ENCODE results near the gene BRSK2. TPM values are rescaled to one million over a fixed set of nuclear protein-coding genes. Genes with fewer than 3 reads are reported as not detected.
"Not testable (repeated sequence)": the region's sequence is repeated elsewhere in the genome, so short reads cannot be mapped to it uniquely, and the experiment has no call there.

Gene BRSK2
- total and polyA plus RNA-seq, 4 donors, result 14.1 to 106 (median 56.8) TPM

DNA sequence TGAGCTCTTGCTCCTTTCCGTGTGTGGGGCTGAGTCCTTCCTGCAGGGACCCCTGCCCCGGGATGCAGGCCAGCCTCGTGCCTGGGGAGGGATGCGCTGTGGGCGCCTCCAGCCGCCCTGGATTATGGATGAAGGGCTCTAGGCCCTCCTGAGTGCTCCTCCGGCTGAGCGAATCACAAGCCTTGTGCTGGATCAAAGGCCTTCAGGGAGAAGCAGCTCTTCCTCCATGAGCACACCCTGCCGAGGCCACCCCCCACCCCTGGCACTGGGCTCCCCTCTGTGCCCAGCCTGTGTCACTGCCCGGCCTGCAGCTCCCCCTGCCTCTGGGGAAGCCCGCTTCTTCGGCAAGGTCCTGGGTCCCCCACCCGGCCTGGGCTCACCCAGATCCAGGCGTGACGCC is 43.8 kb downstream of the BRSK2 start:
- no peak for DNase-seq (ENCODE audit: low read depth in 4 of 6, low spot score in 6 of 6)
- Histone ChIP-seq H3K4me3 (ENCODE audit: low read depth, low read length) (no peak overlapping the region), H3K4me1 (ENCODE audit: control insufficient read depth, insufficient read depth, low read length) (peaks cover 33% of the 10 kb centered on the region), H3K27ac (ENCODE audit: low read depth, low read length) (no peak overlapping the region), H3K36me3 (ENCODE audit: control insufficient read depth, insufficient read depth, low read length) (peaks cover 40% of the 10 kb centered on the region), H3K9me3 (ENCODE audit: control insufficient read depth, insufficient read depth, low read length) (no peaks in the 10 kb centered on the region), H3K27me3 (ENCODE audit: control insufficient read depth, insufficient read depth, low read length) (no peaks in the 10 kb centered on the region)
- 71% methylated on average over 13 of the region's 15 CpGs for WGBS (ENCODE audit: insufficient coverage)

DNA sequence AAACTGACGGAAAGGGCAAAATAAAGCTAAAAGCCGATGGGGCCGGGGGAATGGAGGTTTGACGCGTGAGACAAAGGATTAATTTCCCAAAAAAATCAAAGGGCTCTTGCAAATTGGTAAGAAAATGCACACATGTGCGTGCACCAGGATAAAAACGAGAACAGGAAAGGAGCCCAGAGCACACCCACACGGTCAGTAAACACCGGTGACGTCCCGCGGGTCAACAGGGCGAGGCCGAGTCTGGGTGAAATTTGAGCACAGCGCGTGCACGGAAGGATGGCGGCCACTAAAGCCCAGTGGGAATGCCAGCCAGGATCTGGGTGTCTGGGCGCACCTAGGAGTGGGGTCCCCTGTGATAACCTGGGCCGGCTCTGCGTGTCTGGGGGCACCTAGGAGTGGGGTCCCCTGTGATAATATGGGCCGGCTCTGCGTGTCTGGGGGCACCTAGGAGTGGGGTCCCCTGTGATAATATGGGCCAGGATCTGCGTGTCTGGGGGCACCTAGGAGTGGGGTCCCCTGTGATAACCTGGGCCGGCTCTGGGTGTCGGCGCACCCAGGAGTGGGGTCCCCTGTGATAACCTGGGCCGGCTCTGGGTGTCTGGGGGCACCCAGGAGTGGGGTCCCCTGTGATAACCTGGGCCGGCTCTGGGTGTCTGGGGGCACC is 44.4 kb downstream of the BRSK2 start:
- 89% methylated on average over 28 of the region's 29 CpGs for WGBS (ENCODE audit: insufficient coverage)
- H3K9me3 ChIP-seq (ENCODE audit: control insufficient read depth, insufficient read depth, low read length), result no peaks in the 10 kb centered on the region
- H3K4me1 ChIP-seq (ENCODE audit: control insufficient read depth, insufficient read depth, low read length), result peaks cover 27% of the 10 kb centered on the region
- DNase-seq (ENCODE audit: low read depth in 4 of 6, low spot score in 6 of 6), result no peak
- H3K4me3 ChIP-seq (ENCODE audit: low read depth, low read length), result no peak overlapping the region
- peaks cover 40% of the 10 kb centered on the region for H3K36me3 ChIP-seq (ENCODE audit: control insufficient read depth, insufficient read depth, low read length)
- no peaks in the 10 kb centered on the region for H3K27me3 ChIP-seq (ENCODE audit: control insufficient read depth, insufficient read depth, low read length)
- H3K27ac ChIP-seq (ENCODE audit: low read depth, low read length), result no peak overlapping the region

DNA sequence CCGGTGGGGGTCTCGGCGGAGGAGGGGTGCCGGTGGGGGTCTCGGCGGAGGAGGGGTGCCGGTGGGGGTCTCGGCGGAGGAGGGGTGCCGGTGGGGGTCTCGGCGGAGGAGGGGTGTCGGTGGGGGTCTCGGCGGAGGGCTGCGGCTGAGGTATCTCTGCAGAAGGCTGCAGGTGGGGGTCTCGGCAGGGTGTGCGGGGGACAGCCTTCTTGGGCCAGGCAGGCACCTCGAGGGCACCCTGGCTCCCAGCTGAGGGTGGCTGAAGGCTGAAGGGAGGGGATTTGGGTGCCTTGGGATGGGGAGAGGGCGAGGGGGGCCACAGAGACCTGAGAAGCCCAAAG is 45.7 kb downstream of the BRSK2 start:
- 84% methylated on average over 10 of the region's 20 CpGs for WGBS (ENCODE audit: insufficient coverage)
- H3K36me3 ChIP-seq (ENCODE audit: control insufficient read depth, insufficient read depth, low read length), result peaks cover 53% of the 10 kb centered on the region
- H3K27me3 ChIP-seq (ENCODE audit: control insufficient read depth, insufficient read depth, low read length); H3K27ac ChIP-seq (ENCODE audit: low read depth, low read length); H3K9me3 ChIP-seq (ENCODE audit: control insufficient read depth, insufficient read depth, low read length); H3K4me3 ChIP-seq (ENCODE audit: low read depth, low read length); DNase-seq (ENCODE audit: low read depth in 4 of 6, low spot score in 6 of 6): not testable (repeated sequence)
- H3K4me1 ChIP-seq (ENCODE audit: control insufficient read depth, insufficient read depth, low read length), result peaks cover 26% of the 10 kb centered on the region

DNA sequence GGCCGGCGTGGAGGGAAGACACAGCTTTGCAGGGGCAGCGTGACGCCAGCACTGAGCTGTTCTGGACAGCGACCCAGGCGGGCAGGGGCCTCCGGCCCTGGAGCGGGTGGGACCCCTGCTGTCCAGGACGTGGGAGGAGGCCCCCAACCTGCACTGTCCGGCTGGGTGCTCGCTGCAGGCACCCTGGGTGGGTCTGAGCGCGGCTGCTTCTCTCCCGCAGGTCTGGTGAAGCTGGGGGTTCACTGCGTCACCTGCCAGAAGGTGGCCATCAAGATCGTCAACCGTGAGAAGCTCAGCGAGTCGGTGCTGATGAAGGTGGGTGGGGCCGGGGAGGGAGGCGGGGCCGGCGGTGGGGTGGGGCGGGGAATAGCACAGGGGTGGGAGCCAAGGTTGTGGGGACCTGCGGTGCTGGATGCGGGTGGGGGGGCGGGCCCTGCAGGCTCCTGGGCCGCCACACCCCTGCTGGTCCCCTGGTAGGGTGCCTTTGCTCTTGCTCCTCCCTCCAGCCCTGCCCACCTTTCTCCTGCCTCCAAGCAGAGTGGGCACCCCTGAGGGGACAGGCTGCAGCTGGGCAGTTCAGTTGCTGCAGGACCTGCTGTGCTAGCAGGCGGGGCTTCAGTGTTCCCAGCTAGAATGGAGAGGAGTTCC is 46.2 kb downstream of the BRSK2 start:
- 33% methylated on average over 18 of the region's 29 CpGs for WGBS (ENCODE audit: insufficient coverage)

DNA sequence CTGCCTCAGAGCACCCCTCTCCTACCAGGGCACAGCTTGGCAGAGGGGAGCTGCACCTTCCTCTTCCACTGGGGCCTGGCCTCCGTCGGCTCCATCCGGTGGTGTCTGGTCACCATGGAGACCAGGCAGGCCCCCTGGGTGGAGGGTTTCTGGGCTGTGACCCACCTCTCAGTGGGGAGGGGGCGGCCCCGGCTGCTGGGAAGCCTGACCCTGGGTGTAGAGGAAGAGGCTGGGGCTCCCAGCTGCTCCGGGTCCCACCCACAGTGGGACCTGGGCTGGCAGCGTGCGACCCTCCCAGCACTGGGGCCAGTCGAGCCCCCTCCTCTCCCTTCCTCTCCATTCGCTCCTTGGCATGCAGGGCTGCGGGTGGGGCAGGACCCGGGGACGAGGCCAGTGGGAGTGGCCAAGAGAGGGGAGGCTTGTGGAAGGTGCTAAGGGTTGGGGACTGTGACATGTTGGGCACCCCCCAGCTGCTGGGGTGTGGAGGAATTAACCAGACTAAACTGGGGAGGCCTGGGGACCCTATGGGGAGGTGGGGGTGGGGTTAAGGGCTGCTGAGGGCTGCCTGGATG is 46.8 kb downstream of the BRSK2 start:
- Histone ChIP-seq H3K4me3 (ENCODE audit: low read depth, low read length) (no peak overlapping the region), H3K36me3 (ENCODE audit: control insufficient read depth, insufficient read depth, low read length) (peaks cover 58% of the 10 kb centered on the region), H3K4me1 (ENCODE audit: control insufficient read depth, insufficient read depth, low read length) (peaks cover 26% of the 10 kb centered on the region), H3K27me3 (ENCODE audit: control insufficient read depth, insufficient read depth, low read length) (no peaks in the 10 kb centered on the region), H3K9me3 (ENCODE audit: control insufficient read depth, insufficient read depth, low read length) (no peaks in the 10 kb centered on the region), H3K27ac (ENCODE audit: low read depth, low read length) (no peak overlapping the region)
- 21% methylated on average over 5 of the region's 13 CpGs for WGBS (ENCODE audit: insufficient coverage)
- DNase-seq (ENCODE audit: low read depth in 4 of 6, low spot score in 6 of 6), result no peak

More for the DNA sequence above, 46.2 kb downstream of the BRSK2 start:
- H3K4me1 ChIP-seq (ENCODE audit: control insufficient read depth, insufficient read depth, low read length), result peaks cover 26% of the 10 kb centered on the region
- no peak overlapping the region for H3K27ac ChIP-seq (ENCODE audit: low read depth, low read length)
- no peak for DNase-seq (ENCODE audit: low read depth in 4 of 6, low spot score in 6 of 6)
- no peak overlapping the region for H3K4me3 ChIP-seq (ENCODE audit: low read depth, low read length)
- H3K9me3 ChIP-seq (ENCODE audit: control insufficient read depth, insufficient read depth, low read length), result no peaks in the 10 kb centered on the region
- no peaks in the 10 kb centered on the region for H3K27me3 ChIP-seq (ENCODE audit: control insufficient read depth, insufficient read depth, low read length)
- H3K36me3 ChIP-seq (ENCODE audit: control insufficient read depth, insufficient read depth, low read length), result peaks cover 58% of the 10 kb centered on the region

- Histone ChIP-seq H3K4me1 (ENCODE audit: control insufficient read depth, insufficient read depth, low read length) (peaks cover 33% of the 10 kb centered on the region), H3K36me3 (ENCODE audit: control insufficient read depth, insufficient read depth, low read length) (peaks cover 65% of the 10 kb centered on the region), H3K27ac (ENCODE audit: low read depth, low read length) (no peak overlapping the region), H3K9me3 (ENCODE audit: control insufficient read depth, insufficient read depth, low read length) (no peaks in the 10 kb centered on the region), H3K4me3 (ENCODE audit: low read depth, low read length) (no peak overlapping the region), H3K27me3 (ENCODE audit: control insufficient read depth, insufficient read depth, low read length) (no peaks in the 10 kb centered on the region)
- WGBS (ENCODE audit: insufficient coverage), result 71% methylated on average over 6 of the region's 6 CpGs
- no peak for DNase-seq (ENCODE audit: low read depth in 4 of 6, low spot score in 6 of 6)
These were observed 47.8 kb downstream of the BRSK2 start for GRCh38 chr11:1437500-1437899.

GRCh38 chr11:1438261-1438966 is 48.7 kb downstream of the BRSK2 start:
- Histone ChIP-seq H3K27ac (ENCODE audit: low read depth, low read length) (no peak overlapping the region), H3K4me3 (ENCODE audit: low read depth, low read length) (no peak overlapping the region), H3K9me3 (ENCODE audit: control insufficient read depth, insufficient read depth, low read length) (no peaks in the 10 kb centered on the region), H3K36me3 (ENCODE audit: control insufficient read depth, insufficient read depth, low read length) (peaks cover 73% of the 10 kb centered on the region), H3K4me1 (ENCODE audit: control insufficient read depth, insufficient read depth, low read length) (peaks cover 37% of the 10 kb centered on the region), H3K27me3 (ENCODE audit: control insufficient read depth, insufficient read depth, low read length) (no peaks in the 10 kb centered on the region)
- WGBS (ENCODE audit: insufficient coverage), result 73% methylated on average over 18 of the region's 19 CpGs
- no peak for DNase-seq (ENCODE audit: low read depth in 4 of 6, low spot score in 6 of 6)

- Histone ChIP-seq H3K4me1 (ENCODE audit: control insufficient read depth, insufficient read depth, low read length) (peaks cover 37% of the 10 kb centered on the region), H3K27me3 (ENCODE audit: control insufficient read depth, insufficient read depth, low read length) (no peaks in the 10 kb centered on the region), H3K9me3 (ENCODE audit: control insufficient read depth, insufficient read depth, low read length) (no peaks in the 10 kb centered on the region), H3K4me3 (ENCODE audit: low read depth, low read length) (no peak overlapping the region), H3K27ac (ENCODE audit: low read depth, low read length) (no peak overlapping the region), H3K36me3 (ENCODE audit: control insufficient read depth, insufficient read depth, low read length) (peaks cover 73% of the 10 kb centered on the region)
- no peak for DNase-seq (ENCODE audit: low read depth in 4 of 6, low spot score in 6 of 6)
- WGBS (ENCODE audit: insufficient coverage), result 83% methylated on average over 11 of the region's 11 CpGs
These were observed 49.2 kb downstream of the BRSK2 start for GRCh38 chr11:1438967-1439330.

GRCh38 chr11:1439341-1439740 is 49.6 kb downstream of the BRSK2 start:
- no peak overlapping the region for H3K4me3 ChIP-seq (ENCODE audit: low read depth, low read length)
- H3K36me3 ChIP-seq (ENCODE audit: control insufficient read depth, insufficient read depth, low read length), result peaks cover 77% of the 10 kb centered on the region
- DNase-seq (ENCODE audit: low read depth in 4 of 6, low spot score in 6 of 6), result no peak
- WGBS (ENCODE audit: insufficient coverage), result 72% methylated on average over 10 of the region's 11 CpGs
- no peaks in the 10 kb centered on the region for H3K9me3 ChIP-seq (ENCODE audit: control insufficient read depth, insufficient read depth, low read length)
- H3K4me1 ChIP-seq (ENCODE audit: control insufficient read depth, insufficient read depth, low read length), result peaks cover 37% of the 10 kb centered on the region
- H3K27me3 ChIP-seq (ENCODE audit: control insufficient read depth, insufficient read depth, low read length), result no peaks in the 10 kb centered on the region
- no peak overlapping the region for H3K27ac ChIP-seq (ENCODE audit: low read depth, low read length)
